Fibroblast of peridontal ligament (primary cell): Measurements from ENCODE around the gene MSL3B.

Experiments
- DNase-seq: peaks from one replicate; pipeline ENCODE4 v3.0.0-alpha.2; 2010; ENCODE audit errors: extremely low read depth

Gene MSL3B

DNA sequence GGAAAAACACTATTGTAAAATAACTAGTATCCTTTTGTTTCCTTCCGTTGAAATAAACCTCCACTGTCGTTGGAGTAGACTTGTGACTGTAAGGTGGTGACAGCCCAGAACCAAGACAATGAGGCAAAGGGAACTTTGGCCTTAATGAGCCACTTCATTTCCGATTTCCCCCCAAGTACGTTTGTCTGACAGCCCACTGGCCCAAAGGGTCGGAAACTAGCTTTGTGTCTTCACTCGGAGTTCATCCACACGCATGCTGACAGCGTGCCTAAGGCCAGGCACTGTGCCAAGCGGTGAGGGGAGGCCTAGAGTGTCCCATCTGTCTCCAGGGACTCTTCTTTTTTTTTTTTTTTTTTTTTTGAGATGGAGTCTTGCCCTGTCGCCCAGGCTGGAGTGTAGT is 34.8 kb downstream of the MSL3B start:
- DNase-seq: no peak

DNA sequence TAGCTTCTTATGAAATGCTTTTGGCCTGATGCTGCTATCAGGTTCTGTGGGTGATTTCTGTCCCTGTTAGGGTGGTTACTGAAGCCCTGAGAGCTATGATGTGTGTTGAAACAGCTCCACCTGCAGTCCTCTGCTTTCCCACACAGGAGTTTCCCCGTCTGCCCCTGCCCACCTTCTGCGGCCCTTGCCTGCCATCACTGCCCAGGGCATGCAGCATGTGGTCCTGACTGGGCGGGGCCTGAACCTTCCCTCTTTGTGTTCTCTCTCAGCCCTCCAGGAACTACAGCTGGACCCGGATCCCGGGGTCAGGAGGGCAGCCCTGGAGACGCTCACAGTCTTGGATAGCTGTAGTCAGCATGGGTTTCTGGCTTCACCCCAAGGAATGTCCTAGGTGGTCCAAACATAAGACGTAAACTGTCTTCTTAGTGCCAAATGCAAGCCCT is 35.3 kb downstream of the MSL3B start:
- DNase-seq: peak; percentile 74

DNA sequence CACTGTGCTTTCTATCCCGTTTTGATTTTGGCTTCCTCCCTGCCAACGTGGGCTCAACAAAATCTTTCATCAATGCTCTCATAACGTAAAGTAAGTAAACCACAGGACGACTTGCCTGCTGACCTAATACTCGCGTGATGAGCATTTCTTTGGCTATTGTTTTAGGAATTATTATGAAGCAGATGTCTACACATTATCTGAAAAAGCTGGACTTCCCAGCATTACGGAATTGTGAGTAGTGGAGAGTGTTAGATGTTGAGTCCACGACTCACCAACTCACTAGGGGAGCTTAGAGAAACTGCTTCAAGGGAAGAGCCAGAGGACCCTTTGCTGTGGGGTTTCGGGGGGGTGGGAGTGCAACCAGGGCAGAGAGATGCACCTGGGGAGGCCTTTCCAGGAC is 35.8 kb downstream of the MSL3B start:
- DNase-seq: peak; percentile 55

DNA sequence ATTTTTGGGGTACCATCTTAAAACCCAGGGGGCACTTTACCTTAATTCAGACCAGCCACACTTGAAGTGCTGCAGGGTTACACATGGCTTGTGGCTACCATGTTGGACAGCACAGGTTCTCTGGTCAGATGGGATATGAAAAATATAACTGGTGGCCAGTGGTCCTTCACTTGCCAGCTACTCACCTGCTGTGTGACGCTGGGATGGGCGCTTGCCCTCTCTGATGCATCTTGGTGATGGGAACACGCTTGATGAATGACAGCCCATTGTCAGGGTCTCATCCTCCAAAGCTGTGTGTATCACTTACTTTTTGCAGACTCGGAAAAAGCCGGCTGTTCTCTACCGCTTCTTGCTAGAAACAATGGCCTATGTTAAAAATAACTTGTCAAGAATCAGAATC is 36.3 kb downstream of the MSL3B start:
- no peak for DNase-seq

DNA sequence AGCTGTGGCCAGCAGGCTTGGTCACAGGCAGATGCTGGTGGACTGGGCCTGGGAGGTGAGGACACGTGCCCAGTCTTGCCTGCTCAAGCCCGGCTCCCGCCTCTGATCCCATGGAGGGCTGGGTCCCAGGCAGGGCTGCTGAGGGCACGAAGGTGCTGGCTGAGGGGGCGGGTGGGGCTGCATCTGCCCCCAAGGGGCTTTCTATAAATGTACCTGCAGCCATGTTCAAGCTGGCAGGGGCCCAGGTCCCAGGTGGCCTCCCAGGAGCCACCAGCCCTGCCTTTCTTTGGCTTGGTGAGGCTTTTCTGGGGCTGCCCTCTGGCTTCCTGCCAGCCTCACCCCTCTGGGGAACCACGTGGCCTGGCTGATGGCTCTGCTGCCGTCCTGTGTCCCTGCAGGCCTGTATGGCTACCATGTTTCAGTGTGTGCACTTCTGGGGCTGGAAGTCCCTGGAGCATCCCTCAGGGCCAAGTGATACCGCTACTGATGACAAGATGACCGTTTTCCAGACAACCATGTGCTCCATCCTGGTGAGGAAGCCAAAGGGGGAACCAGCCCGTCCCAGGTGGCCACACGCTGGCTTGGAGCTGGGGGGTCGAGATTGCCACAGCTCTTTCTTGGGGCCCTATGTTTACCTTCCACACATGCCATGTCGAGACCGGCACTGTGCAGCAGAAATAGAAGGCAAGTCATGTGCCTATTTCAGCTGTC is 37.0 kb downstream of the MSL3B start:
- DNase-seq: no peak

DNA sequence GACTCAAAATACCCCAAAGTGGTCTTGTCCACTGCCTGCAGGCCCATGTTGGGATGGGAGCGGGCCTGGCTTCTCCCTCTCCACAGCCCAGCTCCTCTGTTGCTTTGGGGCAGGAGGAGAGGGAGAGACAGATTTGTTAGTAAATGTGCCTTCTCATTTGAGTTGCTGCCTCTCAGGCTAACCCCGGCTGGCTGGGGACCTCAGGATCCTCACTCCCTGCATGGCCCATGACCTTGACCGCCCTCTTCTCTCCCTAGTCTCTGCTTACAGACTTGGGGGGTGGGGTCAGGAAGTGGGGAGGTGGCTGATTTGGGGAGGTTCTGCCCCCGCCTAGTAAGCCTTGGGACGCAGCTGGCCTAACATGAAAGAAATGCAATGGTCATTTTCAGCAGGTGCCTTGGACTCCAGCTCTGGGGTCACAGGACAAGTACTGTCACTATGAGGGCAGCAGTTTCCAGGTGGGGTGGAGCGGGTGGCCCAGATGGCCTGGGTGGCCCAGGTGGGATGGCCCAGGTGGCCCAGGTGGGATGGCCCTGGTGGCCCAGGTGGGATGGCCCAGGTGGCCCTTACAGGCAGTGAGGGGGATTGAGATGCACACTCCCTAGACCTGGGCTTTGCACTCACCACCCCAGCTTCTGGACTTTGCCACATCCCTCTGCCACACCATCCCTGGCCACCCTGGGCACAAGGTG is 37.9 kb downstream of the MSL3B start:
- no peak for DNase-seq

DNA sequence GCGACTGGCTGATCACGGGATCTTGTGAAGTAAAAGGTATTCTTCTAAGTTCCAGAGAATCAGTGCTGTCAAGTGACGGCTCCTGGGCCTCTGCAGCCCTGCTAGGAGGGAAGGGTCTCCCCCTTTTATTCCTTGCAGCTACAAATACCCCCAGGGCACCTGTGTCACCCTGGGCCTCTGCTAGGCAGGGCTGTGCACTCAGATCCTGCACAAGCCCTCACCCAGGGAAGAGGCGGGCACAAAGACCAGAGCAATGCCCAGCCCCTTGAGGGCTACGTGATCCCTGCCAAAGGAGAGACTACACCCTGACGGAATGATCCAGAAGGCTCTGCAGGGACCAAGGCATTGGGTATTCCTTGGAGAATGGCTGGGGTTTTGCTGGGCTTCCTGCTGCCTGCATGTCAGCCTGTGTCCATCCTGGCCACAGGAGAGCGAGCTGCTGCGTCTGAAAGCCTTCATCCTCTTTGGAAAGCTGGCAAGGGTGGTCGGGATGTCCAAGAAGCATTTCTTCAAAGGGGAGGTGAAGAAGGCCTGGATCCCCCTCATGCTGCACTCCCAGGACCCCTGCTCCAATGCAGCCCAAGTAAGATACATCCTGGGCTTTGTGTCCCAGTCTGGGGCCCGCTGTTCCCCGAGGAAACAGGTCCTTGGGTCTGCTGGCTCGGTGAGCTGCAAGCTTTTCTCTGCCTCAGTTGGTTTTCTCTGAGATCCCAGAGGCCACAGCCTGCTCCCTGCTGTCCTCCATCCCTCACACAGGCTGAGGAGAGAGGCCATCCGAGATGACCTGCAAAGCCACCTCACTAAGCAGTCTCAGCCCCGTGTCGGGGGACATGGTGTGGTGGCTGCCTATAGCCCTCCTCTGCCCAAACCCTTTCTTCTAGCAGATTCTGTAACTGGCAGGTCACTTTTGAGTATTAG is 38.7 kb downstream of the MSL3B start:
- DNase-seq: no peak

DNA sequence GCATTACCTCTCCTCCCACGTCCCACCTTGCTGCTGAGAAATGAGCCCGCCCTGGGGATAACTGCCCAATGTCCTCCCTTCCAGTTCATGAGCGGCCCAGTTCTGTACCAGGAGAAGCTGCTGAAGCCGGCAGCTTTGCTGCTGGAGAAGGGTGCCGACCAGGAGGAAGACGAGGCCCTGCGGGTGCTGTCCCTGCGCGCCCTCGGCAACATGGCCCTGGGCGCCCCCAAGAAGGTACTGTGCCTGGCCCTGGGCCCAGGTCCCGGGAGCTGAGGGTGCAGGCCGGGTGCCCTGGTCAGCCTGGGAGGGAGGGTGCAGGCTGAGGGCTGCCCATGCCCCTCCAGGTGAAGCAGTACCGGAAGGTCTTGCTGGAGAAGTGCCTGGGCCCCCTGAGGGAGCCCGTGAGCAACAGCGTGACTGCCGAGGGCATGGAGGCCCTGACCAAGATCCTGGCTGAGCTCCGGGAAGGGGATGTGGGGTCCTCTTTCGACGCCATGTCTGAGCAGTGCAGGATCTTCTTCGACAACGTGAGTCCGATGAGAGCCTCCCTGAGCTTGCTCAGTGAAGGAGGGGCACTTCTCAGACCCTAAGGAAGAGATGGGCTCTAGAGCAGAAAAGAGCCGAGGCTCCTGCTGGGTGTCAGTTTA is 39.5 kb downstream of the MSL3B start:
- DNase-seq: no peak

DNA sequence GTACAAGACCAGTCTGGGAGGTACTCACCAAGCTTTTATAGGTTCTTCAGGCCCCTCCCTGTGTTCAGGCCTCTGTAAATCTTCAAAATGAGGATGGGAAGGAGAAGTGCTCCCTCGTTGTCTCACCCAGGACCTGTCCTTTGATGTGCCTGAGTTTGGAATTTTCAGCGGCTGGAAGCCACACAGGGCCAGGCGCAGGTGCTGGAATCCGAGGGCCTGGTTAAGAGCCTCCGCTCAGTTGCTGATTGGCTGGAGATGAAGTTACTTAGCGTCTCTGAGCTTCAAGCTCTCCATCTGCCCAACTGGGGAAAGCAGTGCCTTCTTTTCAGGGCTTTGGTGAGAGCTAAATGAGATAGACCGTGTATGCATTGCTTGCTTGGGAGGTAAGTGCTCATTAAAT is 43.8 kb downstream of the MSL3B start:
- DNase-seq: no peak

DNA sequence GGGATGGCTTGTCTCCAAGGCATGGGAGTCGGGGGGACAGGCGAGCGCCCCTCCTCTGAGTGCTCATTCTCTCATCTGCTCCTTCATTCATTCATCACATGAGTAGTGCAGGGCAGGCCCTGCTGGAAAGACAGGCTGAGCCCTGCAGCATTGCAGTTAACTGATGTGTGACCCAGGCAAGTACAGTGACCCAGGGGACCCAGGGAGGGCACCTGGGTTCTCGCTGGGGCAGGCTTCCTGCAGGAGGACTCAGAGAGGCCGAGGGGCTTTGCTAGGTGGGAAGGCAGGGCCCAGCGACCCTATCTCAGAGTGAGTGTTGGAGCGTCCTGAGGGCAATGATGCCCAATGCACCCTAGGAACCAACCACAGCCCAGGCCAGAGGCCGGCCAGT is 44.5 kb downstream of the MSL3B start:
- no peak for DNase-seq

DNA sequence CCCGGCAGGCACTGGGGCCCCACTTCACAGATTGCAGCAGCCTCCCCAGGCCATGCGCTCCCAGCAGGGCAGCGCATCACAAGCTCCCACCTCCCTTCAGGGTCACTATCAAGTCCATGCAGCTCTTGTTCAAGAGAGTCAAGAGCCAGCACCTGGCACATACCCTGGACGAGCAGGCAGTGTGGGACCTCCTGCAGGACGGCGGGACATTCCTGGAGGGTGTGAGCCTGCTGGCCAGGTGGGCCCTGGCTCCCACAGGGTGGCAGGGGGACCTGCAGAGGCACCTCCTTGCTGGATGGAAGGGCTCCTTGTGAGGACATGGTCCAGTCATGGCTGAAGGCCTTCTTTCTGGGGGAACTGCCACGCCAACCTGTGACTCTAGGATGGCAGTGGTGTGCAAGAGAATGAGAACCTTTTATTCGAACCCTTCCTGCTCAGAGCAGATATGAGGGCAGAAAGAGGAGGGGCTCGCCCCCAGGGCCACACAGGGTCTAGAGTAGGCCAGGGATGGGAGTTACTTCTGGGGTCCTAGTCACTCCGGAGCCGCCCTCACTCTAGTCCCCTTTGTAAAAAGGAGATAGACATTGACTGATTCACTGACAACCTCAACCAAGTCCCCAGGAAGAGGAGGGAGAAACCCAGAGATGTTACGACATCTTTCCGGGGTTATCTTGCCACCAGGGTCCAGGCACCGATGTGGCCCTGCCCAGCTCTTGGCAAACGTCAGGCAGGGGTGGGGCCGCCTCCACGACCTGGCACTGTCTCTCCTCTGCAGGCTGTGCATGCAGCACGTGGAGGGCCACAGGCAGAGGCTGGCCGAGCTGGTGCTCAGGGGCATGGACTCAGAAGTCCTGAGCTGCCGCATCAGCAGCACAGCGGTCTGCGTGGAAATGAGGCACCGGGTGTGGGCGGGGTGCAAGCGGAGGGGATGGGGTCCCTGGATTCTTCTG is 45.1 kb downstream of the MSL3B start:
- no peak for DNase-seq

DNA sequence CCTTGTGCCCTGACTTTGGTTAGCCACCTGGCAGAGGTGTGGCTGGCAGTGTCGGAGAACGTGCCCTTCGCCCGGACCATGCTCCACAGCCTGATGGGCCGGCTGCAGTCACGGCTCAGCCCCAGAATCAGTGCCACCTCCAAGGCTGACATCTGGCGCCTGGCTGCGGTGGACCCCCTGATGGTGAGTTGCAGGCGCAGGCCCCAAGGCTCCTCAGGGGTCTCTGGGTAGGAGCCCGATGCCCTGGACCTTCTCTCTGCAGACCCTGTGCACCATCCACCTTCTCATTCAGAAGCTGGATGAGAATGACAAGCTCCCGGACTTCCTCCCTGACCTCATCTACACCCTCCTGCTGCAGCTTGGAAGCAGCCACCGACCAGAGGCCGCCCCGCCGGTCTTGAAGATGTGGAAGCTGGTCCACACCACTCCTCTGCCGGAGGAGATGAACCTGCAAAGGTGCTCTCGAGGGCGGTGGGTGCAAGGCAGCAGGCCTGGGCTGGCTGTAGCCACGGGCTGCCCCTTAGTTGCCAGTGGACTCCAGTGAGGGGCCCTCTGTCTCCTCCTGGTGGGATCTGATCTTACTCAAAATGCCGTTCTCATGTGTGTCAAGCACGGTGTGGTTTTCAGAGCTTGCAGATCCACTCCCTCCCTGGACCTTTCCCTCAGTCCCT is 46.0 kb downstream of the MSL3B start:
- no peak for DNase-seq

DNA sequence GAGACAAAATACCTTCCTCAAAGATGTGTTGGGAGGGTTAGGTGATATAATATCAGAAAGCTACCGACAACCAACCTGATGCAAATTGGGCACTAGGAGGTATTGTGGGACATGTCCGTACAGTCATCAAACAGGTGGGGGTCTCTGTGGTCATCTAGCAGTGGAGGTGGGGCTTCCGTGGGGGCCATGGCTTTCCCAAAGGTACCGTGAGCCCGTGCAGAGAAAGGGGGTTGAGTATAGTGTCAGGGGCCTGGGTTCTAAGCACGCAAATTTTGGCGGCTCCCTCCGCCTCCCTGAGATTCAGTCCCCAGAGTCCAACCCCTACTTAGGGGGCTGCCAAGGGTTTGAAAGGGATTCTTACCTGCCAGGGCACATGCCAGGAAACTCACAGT is 46.5 kb downstream of the MSL3B start:
- no peak for DNase-seq

DNA sequence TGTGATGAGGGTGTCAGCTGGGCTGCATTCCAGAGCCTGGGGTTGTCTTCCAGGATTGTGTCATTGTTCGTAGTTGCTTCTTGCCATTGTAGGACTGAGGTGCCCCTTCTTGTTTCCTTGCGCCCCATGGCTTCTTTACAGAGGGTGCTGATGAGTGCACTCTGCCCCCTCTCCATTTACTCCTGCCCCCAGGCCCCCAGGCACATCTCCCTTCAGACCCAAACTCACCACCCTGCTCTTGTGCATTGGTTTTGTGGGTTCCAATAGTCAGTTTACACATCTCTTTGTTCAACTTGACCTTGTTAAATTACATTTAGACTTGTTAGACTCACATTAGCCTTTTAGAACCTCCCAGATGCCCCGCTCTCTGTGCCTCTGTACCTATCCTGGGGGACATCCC is 47.0 kb downstream of the MSL3B start:
- no peak for DNase-seq

DNA sequence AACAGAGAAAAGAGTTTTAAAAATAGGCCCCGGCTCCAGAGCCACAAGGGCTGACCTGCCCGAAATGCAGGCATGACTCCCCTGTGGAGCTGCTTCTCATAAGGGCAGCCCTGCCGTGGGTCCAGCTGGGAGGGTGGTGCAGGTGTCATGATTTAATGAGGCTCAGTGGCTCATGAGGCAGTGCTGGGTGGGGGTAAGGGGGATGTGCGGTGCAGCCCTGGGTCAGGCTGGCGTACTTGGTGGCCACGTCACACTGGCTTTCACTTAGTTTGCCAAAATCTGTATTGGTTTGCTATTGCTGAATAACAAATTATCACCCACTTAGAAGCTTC is 47.4 kb downstream of the MSL3B start:
- no peak for DNase-seq

DNA sequence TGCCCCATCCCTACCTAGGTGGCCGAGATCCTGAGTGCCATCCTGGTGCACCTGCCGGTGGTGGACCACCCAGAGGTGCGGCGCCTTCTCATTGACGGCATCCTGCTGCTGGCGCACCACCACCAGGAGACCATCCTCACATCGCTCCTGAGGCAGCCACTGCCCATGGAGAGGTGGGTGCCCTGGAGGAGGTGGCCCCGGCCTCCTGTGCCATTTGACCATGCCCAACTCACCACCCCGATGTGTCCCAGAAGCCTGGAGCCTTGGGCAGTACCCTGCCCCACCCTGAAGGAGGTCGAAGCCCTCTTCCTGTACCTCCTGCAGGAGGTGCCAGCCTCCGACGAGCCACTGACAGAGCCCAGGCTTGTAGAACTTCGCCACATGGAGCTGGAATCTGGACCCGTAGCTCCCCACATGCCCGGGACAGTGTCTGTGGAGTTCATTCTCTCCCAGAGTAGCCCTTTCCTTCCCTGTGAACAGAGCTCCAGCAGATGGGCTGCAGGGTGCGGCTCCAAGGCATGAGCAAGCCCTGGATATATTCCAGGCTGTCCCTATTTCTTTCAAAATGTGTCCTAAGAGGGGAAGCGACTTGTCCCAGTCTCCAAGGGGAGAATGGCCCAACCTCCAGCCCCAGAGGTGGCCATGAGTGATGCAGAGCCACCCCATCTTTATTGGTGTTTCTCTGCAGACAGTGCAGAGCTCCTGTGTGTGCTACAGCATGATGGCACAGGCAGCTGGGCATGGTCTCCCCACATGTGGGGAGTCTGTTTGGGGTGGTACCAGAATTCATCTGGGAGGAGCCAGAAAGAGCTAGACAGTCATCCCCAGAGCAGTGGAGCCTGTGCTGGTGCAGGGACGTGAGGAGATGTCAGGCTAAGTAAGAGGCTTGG is 48.1 kb downstream of the MSL3B start:
- no peak for DNase-seq

DNA sequence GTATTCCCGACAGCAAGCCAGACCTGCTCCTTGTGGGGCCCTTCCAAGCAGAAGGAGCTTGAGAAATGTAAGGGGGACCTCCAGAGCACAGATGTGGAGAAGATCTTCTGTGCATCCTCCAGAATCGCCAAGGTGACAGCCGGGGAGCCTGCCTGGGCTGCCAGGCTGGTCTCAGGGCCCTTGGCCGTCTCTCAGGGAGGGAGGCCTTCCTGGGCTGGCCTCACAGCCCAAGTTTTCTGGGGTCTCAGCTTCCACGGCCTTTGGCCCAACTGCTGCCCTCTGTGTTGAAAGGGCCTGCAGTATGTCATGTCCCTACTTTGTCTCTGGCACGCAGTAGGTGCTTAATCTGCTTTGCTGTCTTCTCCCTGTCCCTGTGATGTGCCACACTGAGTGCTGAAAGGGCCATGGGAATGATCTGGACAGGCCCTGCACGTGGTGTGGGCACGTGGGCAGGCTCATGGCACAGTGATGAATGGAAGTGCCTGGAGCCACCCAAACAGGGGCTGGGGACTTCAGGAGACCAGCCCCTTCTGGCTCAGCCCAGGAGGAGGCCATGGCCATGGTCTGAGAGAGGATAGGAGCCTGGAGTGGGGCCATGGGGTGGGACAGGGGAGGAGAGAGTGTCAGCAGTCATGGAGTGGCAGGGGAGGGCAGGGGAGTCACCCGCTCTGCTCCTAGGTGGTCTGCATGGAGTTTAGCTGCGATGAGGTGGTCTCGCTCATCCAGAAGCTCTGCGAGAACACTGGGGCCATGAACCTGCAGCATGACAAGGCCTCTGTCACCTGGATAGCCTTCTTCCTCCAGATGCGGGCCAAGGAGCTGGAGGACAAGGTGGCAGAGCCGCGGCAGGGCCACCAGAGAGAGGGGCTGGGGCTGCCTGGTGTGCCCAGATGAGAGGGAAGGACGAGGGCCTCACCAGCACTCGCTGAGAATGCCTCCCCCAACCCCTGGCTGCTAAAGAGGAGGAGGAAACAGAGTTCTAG is 49.3 kb downstream of the MSL3B start:
- no peak for DNase-seq

DNA sequence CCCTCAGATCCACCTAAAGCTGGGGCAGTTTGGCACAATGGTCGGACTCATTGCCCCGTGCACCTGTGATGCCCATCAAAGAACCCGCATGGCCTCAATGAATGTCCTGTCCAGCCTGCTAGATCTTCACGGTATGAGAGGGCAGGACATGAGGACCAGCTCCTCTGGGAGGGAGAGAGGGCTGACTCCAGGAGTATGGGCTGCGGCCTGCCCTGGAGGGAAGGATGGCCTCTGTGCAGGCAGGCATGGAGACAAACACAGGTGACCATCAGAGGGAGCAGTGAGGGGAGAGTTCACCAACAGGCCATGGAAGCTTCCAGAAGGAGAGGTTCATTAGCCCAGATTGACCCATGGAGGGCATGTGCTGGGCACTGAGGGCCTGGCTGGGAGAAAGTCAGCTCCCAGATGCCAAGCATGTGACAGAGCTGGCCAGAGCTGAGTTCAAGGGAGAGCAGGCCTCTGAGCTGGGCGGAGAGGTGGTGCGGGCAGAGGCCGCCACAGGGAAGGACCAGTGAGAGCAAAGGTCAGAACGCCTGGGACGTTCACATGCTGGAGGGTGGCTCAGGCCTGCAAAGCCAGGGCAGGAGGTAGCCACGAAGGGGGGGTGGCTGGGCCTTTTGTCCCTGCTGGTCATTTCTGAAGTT is 50.1 kb downstream of the MSL3B start:
- DNase-seq: no peak
